Activated T-cell treated with anti-CD3 and anti-CD28 coated beads, Interleukin-2, amount 50 U/mL, for 48 hours (primary cell): ENCODE measurements around the gene PLXDC1.

Source experiments
- DNase-seq, 2 experiments: peaks; one replicate each; pipeline ENCODE4 v3.0.0-alpha.2; 2020

PLXDC1 gene

GRCh38 chr17:39151150-39151942 lies at the start of gene PLXDC1:
Gene PLXDC1 (minus strand): TSS chr17:39151637. CDS start chr17:39151437, 200 bp downstream.
- DNase-seq = peak; percentile 40 to 50

GRCh38 chr17:39200957-39201510 lies 49.6 kb upstream of the PLXDC1 start:
- no peak for DNase-seq

GRCh38 chr17:39200070-39200879 lies 48.8 kb upstream of the PLXDC1 start, which contains the start of gene RPL19:
Gene RPL19 (plus strand): TSS chr17:39200283. CDS start chr17:39200345, 62 bp downstream.
- peak; percentile 87 to 88 for DNase-seq

GRCh38 chr17:39199820-39200069 lies 48.3 kb upstream of the PLXDC1 start:
- DNase-seq = peak; percentile 88 to 90

- DNase-seq = no peak
These were observed 46.7 kb upstream of the PLXDC1 start for GRCh38 chr17:39198186-39198566.

GRCh38 chr17:39197380-39198185 lies 46.1 kb upstream of the PLXDC1 start, which contains the start of gene CACNB1:
Gene CACNB1 (minus strand): TSS chr17:39197669. CDS start chr17:39197495, 174 bp downstream.
- peak; percentile 79 to 85 for DNase-seq

- DNase-seq = no peak
These were observed 45.4 kb upstream of the PLXDC1 start for GRCh38 chr17:39196808-39197291.

- DNase-seq = no peak
These were observed 44.9 kb upstream of the PLXDC1 start for GRCh38 chr17:39196241-39196807.

GRCh38 chr17:39195568-39196160 lies 44.2 kb upstream of the PLXDC1 start:
- DNase-seq = no peak

GRCh38 chr17:39194985-39195524 lies 43.6 kb upstream of the PLXDC1 start:
- DNase-seq = no peak

GRCh38 chr17:39194089-39194984 lies 42.9 kb upstream of the PLXDC1 start:
- DNase-seq = no peak

- no peak for DNase-seq
These were observed 41.9 kb upstream of the PLXDC1 start for GRCh38 chr17:39193346-39193745.

GRCh38 chr17:39192901-39193300 lies 41.5 kb upstream of the PLXDC1 start:
- no peak for DNase-seq

GRCh38 chr17:39191750-39192510 lies 40.5 kb upstream of the PLXDC1 start:
- DNase-seq = no peak

GRCh38 chr17:39187152-39187830 lies 35.9 kb upstream of the PLXDC1 start:
- no peak for DNase-seq

- no peak for DNase-seq
These were observed 35.1 kb upstream of the PLXDC1 start for GRCh38 chr17:39186481-39187002.

GRCh38 chr17:39183720-39184119 lies 32.3 kb upstream of the PLXDC1 start:
- DNase-seq = no peak

GRCh38 chr17:39183045-39183444 lies 31.6 kb upstream of the PLXDC1 start:
- no peak for DNase-seq

- no peak for DNase-seq
These were observed 29.9 kb upstream of the PLXDC1 start for GRCh38 chr17:39181303-39181702.
